GM08714 (cell line): ENCODE results near the gene DHRS7B.

ENCODE experiments used
- H3K4me3 ChIP-seq: fragments of 200-500 bp; sonication (Bioruptor generic); 2 replicates; pipeline ENCODE4 v1.5.1; 2014; ENCODE audit warnings: mild to moderate bottlenecking, low read length, inconsistent platforms
- ZNF274 ChIP-seq: IDR thresholded peaks from 2 replicates; pipeline ENCODE4 v1.6.1; 2012; ENCODE audit warnings: mild to moderate bottlenecking, low read depth, low read length

DHRS7B gene

GRCh38 chr17:21194226-21194625 is 67.5 kb downstream of the DHRS7B start:
- no peak for TF ChIP-seq ZNF274
- H3K4me3 ChIP-seq, result no peak overlapping the region

GRCh38 chr17:21194703-21195102 is 67.9 kb downstream of the DHRS7B start:
- H3K4me3 ChIP-seq, result no peak overlapping the region
- no peak for TF ChIP-seq ZNF274

GRCh38 chr17:21196126-21196525 is 69.4 kb downstream of the DHRS7B start:
- no peak overlapping the region for H3K4me3 ChIP-seq
- no peak for TF ChIP-seq ZNF274

GRCh38 chr17:21198411-21198810 is 71.6 kb downstream of the DHRS7B start:
- H3K4me3 ChIP-seq, result no peak overlapping the region
- TF ChIP-seq ZNF274, result no peak

GRCh38 chr17:21199311-21199710 is 72.5 kb downstream of the DHRS7B start:
- TF ChIP-seq ZNF274, result no peak
- no peak overlapping the region for H3K4me3 ChIP-seq

- no peak for TF ChIP-seq ZNF274
- no peak overlapping the region for H3K4me3 ChIP-seq
Observed at GRCh38 chr17:21199856-21200255, 73.1 kb downstream of the DHRS7B start.

GRCh38 chr17:21200590-21201297 is 74.0 kb downstream of the DHRS7B start:
- no peak for TF ChIP-seq ZNF274
- no peak overlapping the region for H3K4me3 ChIP-seq

- no peak for TF ChIP-seq ZNF274
- no peak overlapping the region for H3K4me3 ChIP-seq
Observed at GRCh38 chr17:21201298-21201595, 74.5 kb downstream of the DHRS7B start.

- H3K4me3 ChIP-seq, result no peak overlapping the region
- no peak for TF ChIP-seq ZNF274
Observed at GRCh38 chr17:21201874-21202273, 75.1 kb downstream of the DHRS7B start.

- TF ChIP-seq ZNF274, result no peak
- H3K4me3 ChIP-seq, result no peak overlapping the region
Observed at GRCh38 chr17:21202512-21202911, 75.7 kb downstream of the DHRS7B start.

- no peak overlapping the region for H3K4me3 ChIP-seq
- no peak for TF ChIP-seq ZNF274
Observed at GRCh38 chr17:21204935-21205334, 78.2 kb downstream of the DHRS7B start.

GRCh38 chr17:21208352-21208751 is 81.6 kb downstream of the DHRS7B start:
- no peak for TF ChIP-seq ZNF274
- no peak overlapping the region for H3K4me3 ChIP-seq

GRCh38 chr17:21209511-21210175 is 82.9 kb downstream of the DHRS7B start:
- TF ChIP-seq ZNF274, result no peak

GRCh38 chr17:21210411-21211076 is 83.8 kb downstream of the DHRS7B start:
- no peak for TF ChIP-seq ZNF274
- no peak overlapping the region for H3K4me3 ChIP-seq

More at GRCh38 chr17:21209511-21210175, 82.9 kb downstream of the DHRS7B start:
- H3K4me3 ChIP-seq, result no peak overlapping the region

GRCh38 chr17:21211825-21212479 is 85.2 kb downstream of the DHRS7B start:
- TF ChIP-seq ZNF274, result no peak
- H3K4me3 ChIP-seq, result no peak overlapping the region; the same call in 1 of the 2 replicates
